Adrenal gland (tissue), 12 donors: ENCODE data around the gene DOK3. TPM values are rescaled to one million over a fixed set of nuclear protein-coding genes. Genes with fewer than 3 reads are reported as not detected.
A peak's percentile ranks its signal among the peaks of the same experiment; 100 is the strongest.

Source experiments
- DNase-seq, 7 donors: peaks; one replicate each; pipeline ENCODE4 v3.0.0-alpha.2; 2019 to 2020
- H3K27ac ChIP-seq, 5 donors: fragments of 200-600 bp; sonication (generic) in 4 of 5; 1 replicate in 3 of 5; 2 replicates in 2 of 5; pipeline versions ENCODE4 v1.5.1 to v1.8.0; 2016 to 2020; ENCODE audit warnings: mild to moderate bottlenecking in 1 of 5
- H3K27me3 ChIP-seq: fragments of 200-600 bp; 2 replicates; pipeline ENCODE4 v1.8.0; 2021
- H3K36me3 ChIP-seq, 2 donors: fragments of 200-600 bp; replicated peaks in 1 of 2; 1 replicate in 1 of 2; 2 replicates in 1 of 2; pipeline versions ENCODE4 v1.5.1 to v1.8.0; 2018 to 2022
- H3K4me1 ChIP-seq, 2 donors: fragments of 200-600 bp; replicated peaks in 1 of 2; 1 replicate in 1 of 2; 2 replicates in 1 of 2; pipeline versions ENCODE4 v1.5.1 to v1.8.0; 2018 to 2021
- H3K4me3 ChIP-seq, 4 donors: fragments of 200-600 bp; sonication (generic) in 3 of 4; one replicate each; pipeline ENCODE4 v1.5.1; 2016 to 2018
- H3K9me3 ChIP-seq, 3 donors: fragments of 200-600 bp; sonication (generic) in 1 of 3; replicated peaks in 1 of 3; 1 replicate in 2 of 3; 2 replicates in 1 of 3; pipeline versions ENCODE4 v1.5.1 to v1.8.0; 2016 to 2021
- CTCF ChIP-seq, 6 experiments: fragments of 450-650 bp in 4 of 6; fragments of 200-600 bp in 2 of 6; sonication (generic) in 1 of 6; IDR thresholded peaks; 1 replicate in 5 of 6; 2 replicates in 1 of 6; pipeline versions ENCODE4 v1.5.1 to v1.8.0; 2016 to 2021; ENCODE audit warnings: antibody characterized with exemption in 6 of 6, mild to moderate bottlenecking in 2 of 6, moderate library complexity in 1 of 6
- POLR2A ChIP-seq, 2 donors: fragments of 450-650 bp; IDR thresholded peaks; one replicate each; pipeline ENCODE4 v1.6.1; 2017; ENCODE audit warnings: antibody characterized with exemption in 2 of 2, mild to moderate bottlenecking in 2 of 2, moderate library complexity in 1 of 2
- WGBS, 4 donors: extraction: QIAGEN DNeasy Blood & Tissue Kit in 2 of 4; methylation state at CpG; one replicate each; pipeline versions ENCODE4 v1.1.5 to v1.1.7; 2013 to 2017; 5-methylcytosine and 5-hydroxymethylcytosine counted together
- intact Hi-C, 2 donors: fragments of 100-400 bp; cut with DNase I; formaldehyde crosslinking; loops; one replicate each; pipeline versions ENCODE4 v1.14.1 to v1.15.0; 2022 to 2023
- polyA plus RNA-seq, 3 donors: library from polyadenylated mRNA; stranded (reverse); fragments of 200-250 nt in 2 of 3; fragments of 350-450 nt in 1 of 3; fragmentation: Illumina TruSeq in 1 of 3; extraction: RNeasy Lipid Tissue Mini Kit (QIAGEN cat#74804) in 1 of 3; gene quantifications; one replicate each; pipeline ENCODE4 v1.2.3, GENCODE V29; 2013 to 2014
- total RNA-seq, 9 donors: library from RNA; depleted of rRNA in 4 of 9; stranded (reverse); fragments of >200 nt in 4 of 9; fragments of 120-200 nt in 1 of 9; fragmentation: NEBNext Ultra II Directional in 1 of 9; extraction: Animal tissue kit (Norgen Biotek cat#: 25700) in 1 of 9; gene quantifications; one replicate each; pipeline versions ENCODE4 v1.1.0 to v1.2.4, GENCODE V29; 2013 to 2023
- donor health status: healthy with polysubstance abuse.
- donor health status: Bipolar disorder and iron deficiency.
- donor health status: DM: yes; HTN: yes; CAD: no.
- donor health status: DM: no; HTN: no; CAD: no.
- donor health status: DM: no; HTN: no; CAD: no.
- donor health status: DM: yes; HTN: yes; CAD: no.

Gene DOK3
- total and polyA plus RNA-seq, 12 donors, result 1.5 to 49.1 (median 11.3) TPM

GRCh38 chr5:177456976-177457851 is 52.4 kb downstream of the DOK3 start:
- H3K4me3 ChIP-seq, result no peak overlapping the region
- peaks cover 16 to 29% of the 10 kb centered on the region in 2 donors for H3K4me1 ChIP-seq
- DNase-seq, result peak; percentile 60 to 95 (median 84)
- TF ChIP-seq POLR2A (IDR thresholded peaks at IDR 0.05), result no peak
- TF ChIP-seq CTCF (IDR thresholded peaks at IDR 0.05), result peak; percentile 18 to 79 (median 52)
- intact Hi-C loops, result loop anchor here (5.0 to 10.0 kb wide), 4 partner anchors 45 to 142 kb away; partner anchors contain the start of gene MXD3 (in 1 of the 2)
- H3K36me3 ChIP-seq, result no peaks in the 10 kb centered on the region
- no peaks in the 10 kb centered on the region for H3K27me3 ChIP-seq
- H3K9me3 ChIP-seq, result no peaks in the 10 kb centered on the region
- WGBS, 4 donors, result 75 to 83% (median 77%) methylated on average over 17 to 24 of the region's 24 CpGs
- H3K27ac ChIP-seq, result no peak overlapping the region

GRCh38 chr5:177456591-177456964 is 53.0 kb downstream of the DOK3 start:
- H3K36me3 ChIP-seq, result no peaks in the 10 kb centered on the region
- H3K4me1 ChIP-seq, result peaks cover 14 to 29% of the 10 kb centered on the region in 2 donors
- H3K27ac ChIP-seq, result no peak overlapping the region
- no peak overlapping the region for H3K4me3 ChIP-seq
- TF ChIP-seq CTCF (IDR thresholded peaks at IDR 0.05), result peak in 1 of 6 experiments; percentile 40
- TF ChIP-seq POLR2A (IDR thresholded peaks at IDR 0.05), result no peak
- H3K27me3 ChIP-seq, result no peaks in the 10 kb centered on the region
- intact Hi-C loops, result loop anchor here (5.0 to 10.0 kb wide), 4 partner anchors 46 to 142 kb away; partner anchors contain the start of gene MXD3 (in 1 of the 2)
- WGBS, 4 donors, result 21 to 29% (median 25%) methylated on average over 12 of the region's 12 CpGs
- H3K9me3 ChIP-seq, result no peaks in the 10 kb centered on the region
- peak in 1 of 7 donors; percentile 13 for DNase-seq

DNA sequence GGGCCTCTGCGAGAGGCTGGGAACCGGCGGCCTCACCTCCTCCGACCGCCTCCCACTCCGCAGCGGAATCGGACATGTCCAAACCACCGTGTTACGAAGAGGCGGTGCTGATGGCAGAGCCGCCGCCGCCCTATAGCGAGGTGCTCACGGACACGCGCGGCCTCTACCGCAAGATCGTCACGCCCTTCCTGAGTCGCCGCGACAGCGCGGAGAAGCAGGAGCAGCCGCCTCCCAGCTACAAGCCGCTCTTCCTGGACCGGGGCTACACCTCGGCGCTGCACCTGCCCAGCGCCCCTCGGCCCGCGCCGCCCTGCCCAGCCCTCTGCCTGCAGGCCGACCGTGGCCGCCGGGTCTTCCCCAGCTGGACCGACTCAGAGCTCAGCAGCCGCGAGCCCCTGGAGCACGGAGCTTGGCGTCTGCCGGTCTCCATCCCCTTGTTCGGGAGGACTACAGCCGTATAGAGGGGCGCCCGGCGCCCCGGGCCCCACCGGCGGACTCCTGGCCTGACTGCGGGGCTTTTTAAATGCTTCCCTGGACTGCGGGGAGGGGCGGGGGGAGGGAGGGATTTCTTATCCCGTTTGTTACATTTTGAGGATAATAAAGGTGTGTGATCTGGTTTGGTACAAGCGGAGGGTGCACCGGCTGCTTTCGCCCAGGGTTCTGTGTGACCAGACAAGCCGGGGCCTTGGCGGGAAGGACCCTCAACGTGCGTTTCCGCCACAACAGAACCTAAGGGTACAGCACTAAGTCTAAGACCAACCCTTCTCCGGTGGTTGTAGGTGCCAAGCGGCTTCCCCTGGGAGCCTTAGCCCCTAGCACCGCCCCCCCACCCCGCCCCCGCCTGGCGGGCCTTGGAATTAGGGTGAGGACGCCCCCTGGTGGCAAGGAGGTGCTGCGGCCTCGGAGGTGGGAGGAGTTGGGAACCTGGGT is 53.7 kb downstream of the DOK3 start:
- DNase-seq, result peak; percentile 91 to 97 (median 93)
- Histone ChIP-seq H3K9me3 (no peaks in the 10 kb centered on the region), H3K4me3 (peak overlapping the region in 2 of 4 donors; percentile 16 to 71), H3K4me1 (peaks cover 14 to 29% of the 10 kb centered on the region in 2 donors), H3K27ac (peak overlapping the region in 2 of 5 donors; percentile 61 to 74), H3K36me3 (no peaks in the 10 kb centered on the region), H3K27me3 (no peaks in the 10 kb centered on the region)
- intact Hi-C loops, result loop anchor here (2.0 to 10.0 kb wide), 5 partner anchors 46 to 141 kb away; partner anchors contain the start of gene MXD3 (in 1 of the 2)
- WGBS, 4 donors, result 0 to 1% (median 1%) methylated on average over 12 to 76 of the region's 76 CpGs
- TF ChIP-seq CTCF (IDR thresholded peaks at IDR 0.05), result peak; percentile 69 to 97 (median 84)
- TF ChIP-seq POLR2A (IDR thresholded peaks at IDR 0.05), result no peak
